Measurements from ENCODE around the gene KCNQ5. TPM values are rescaled to one million over a fixed set of nuclear protein-coding genes. Genes with fewer than 3 reads are reported as not detected.

The KCNQ5 gene
- total RNA-seq, 1 experiment from 2014 or later, result not detected

GRCh38 chr6:73234733-73235132 lies 612.9 kb downstream of the KCNQ5 start:
- H3K9me2 ChIP-seq (ENCODE audit: insufficient read depth), result no peaks in the 10 kb centered on the region
- no peaks in the 10 kb centered on the region for H3K9me3 ChIP-seq (ENCODE audit: control insufficient read depth in 1 of 2, insufficient read depth in 1 of 2, low read depth in 1 of 2, low read length in 2 of 2)
- POLR2A ChIA-PET, result no interaction called here
- H3K4me2 ChIP-seq (ENCODE audit: low read length), result no peak overlapping the region
- H3K4me3 ChIP-seq (replicated peaks in 1 of 2; ENCODE audit: low read depth in 1 of 2, low read length in 2 of 2), result no peak overlapping the region
- no peaks in the 10 kb centered on the region for H4K20me1 ChIP-seq (ENCODE audit: insufficient read depth)
- H3K27me3 ChIP-seq (ENCODE audit: insufficient read depth, low read length), result no peaks in the 10 kb centered on the region
- H3K4me1 ChIP-seq (ENCODE audit: control insufficient read depth in 1 of 2, insufficient read depth in 2 of 2, low read length in 2 of 2), result no peaks in the 10 kb centered on the region
- no peaks in the 10 kb centered on the region for H3K79me2 ChIP-seq (ENCODE audit: insufficient read depth, low read length)
- H3K27ac ChIP-seq (ENCODE audit: low read depth, low read length), result no peak overlapping the region
- no peak overlapping the region for H2AFZ ChIP-seq (ENCODE audit: low read depth, low read length, poor library complexity, severe bottlenecking)
- TF ChIP-seq ZNF274 (IDR thresholded peaks at IDR 0.05; ENCODE audit: low read depth, low read length) (no peak), MAX (IDR thresholded peaks at IDR 0.05) (no peak), CEBPB (IDR thresholded peaks at IDR 0.05; ENCODE audit: low read depth) (peak; percentile 57; the same call in 1 of the 2 replicates)
- ATAC-seq (no peak), DNase-seq (ENCODE audit: low read depth, low spot score) (no peak)
- no TSS peak for BruUV-seq (replicated peaks)
- intact Hi-C loops (cut with micrococcal nuclease), result no loop called here
- no peaks in the 10 kb centered on the region for H3K36me3 ChIP-seq (ENCODE audit: control insufficient read depth in 1 of 2, insufficient read depth in 2 of 2, low read length in 2 of 2)
- CTCF ChIA-PET, result no interaction called here
- RAD21 ChIA-PET (ENCODE audit: low non-redundant PET in 1 of 2, low total read pairs in 2 of 2, uncharacterized antibody in 2 of 2, unreplicated experiment in 2 of 2), result no interaction called here
- no peak overlapping the region for H3K9ac ChIP-seq (ENCODE audit: low read length)

DNA sequence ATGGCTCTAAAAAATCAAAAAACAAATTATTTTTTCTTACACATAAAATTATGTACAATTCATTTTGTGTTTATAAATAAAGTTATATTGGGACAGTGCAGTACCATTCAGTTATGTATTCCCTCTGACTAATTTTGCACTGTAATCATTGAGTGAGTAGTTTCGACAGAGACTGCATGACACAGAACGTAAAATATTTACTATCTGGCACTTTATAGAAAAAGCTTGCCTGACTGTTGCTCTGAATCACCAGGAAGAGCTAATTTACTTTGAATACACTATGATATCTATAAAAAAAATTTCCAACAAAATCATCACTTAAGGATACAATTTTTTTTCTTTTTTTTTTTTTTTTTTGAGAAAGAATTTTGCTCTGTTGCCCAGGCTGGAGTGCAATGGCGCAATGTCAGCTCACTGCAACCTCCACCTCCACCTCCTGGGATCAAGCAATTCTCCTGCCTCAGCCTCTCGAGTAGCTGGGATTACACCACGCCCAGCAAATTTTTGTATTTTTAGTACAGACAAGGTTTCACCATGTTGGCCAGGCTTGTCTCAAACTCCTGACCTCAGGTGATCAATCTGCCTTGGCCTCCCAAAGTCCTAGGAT lies 614.4 kb downstream of the KCNQ5 start:
- no peaks in the 10 kb centered on the region for H3K27me3 ChIP-seq (ENCODE audit: insufficient read depth, low read length)
- intact Hi-C loops (cut with micrococcal nuclease), result no loop called here
- BruUV-seq (replicated peaks), result no TSS peak
- no peak overlapping the region for H3K4me2 ChIP-seq (ENCODE audit: low read length)
- CTCF ChIA-PET, result interaction anchor here (1.2 kb wide), 1 partner anchor 49 kb away, joined by 3 read pairs; no protein-coding TSS in a partner anchor
- RAD21 ChIA-PET (ENCODE audit: low non-redundant PET in 1 of 2, low total read pairs in 2 of 2, uncharacterized antibody in 2 of 2, unreplicated experiment in 2 of 2), result no interaction called here
- DNase-seq (ENCODE audit: low read depth, low spot score), result no peak
- H3K4me1 ChIP-seq (ENCODE audit: control insufficient read depth in 1 of 2, insufficient read depth in 2 of 2, low read length in 2 of 2), result no peaks in the 10 kb centered on the region
- no peaks in the 10 kb centered on the region for H3K9me2 ChIP-seq (ENCODE audit: insufficient read depth)
- H3K4me3 ChIP-seq (replicated peaks in 1 of 2; ENCODE audit: low read depth in 1 of 2, low read length in 2 of 2), result no peak overlapping the region
- no peaks in the 10 kb centered on the region for H3K36me3 ChIP-seq (ENCODE audit: control insufficient read depth in 1 of 2, insufficient read depth in 2 of 2, low read length in 2 of 2)
- no peak overlapping the region for H2AFZ ChIP-seq (ENCODE audit: low read depth, low read length, poor library complexity, severe bottlenecking)
- ATAC-seq, result no peak
- no peak overlapping the region for H3K9ac ChIP-seq (ENCODE audit: low read length)
- no peaks in the 10 kb centered on the region for H3K9me3 ChIP-seq (ENCODE audit: control insufficient read depth in 1 of 2, insufficient read depth in 1 of 2, low read depth in 1 of 2, low read length in 2 of 2)
- no peak for TF ChIP-seq CEBPB (IDR thresholded peaks at IDR 0.05; ENCODE audit: low read depth)
- TF ChIP-seq CBX3 (IDR thresholded peaks at IDR 0.05; ENCODE audit: low read depth), result no peak
- no peaks in the 10 kb centered on the region for H3K79me2 ChIP-seq (ENCODE audit: insufficient read depth, low read length)
- no peak overlapping the region for H3K27ac ChIP-seq (ENCODE audit: low read depth, low read length)
- H4K20me1 ChIP-seq (ENCODE audit: insufficient read depth), result no peaks in the 10 kb centered on the region
- POLR2A ChIA-PET, result no interaction called here

All from HCT116 (cell line).